CMK (cell line): Measurements from ENCODE around the gene MLXIP.

Experiments used
- DNase-seq: peaks from one replicate; pipeline ENCODE4 v3.0.0-alpha.2; 2010; ENCODE audit warnings: low read depth

The MLXIP gene

GRCh38 chr12:122079532-122080081 is 1.1 kb downstream of the MLXIP start:
- DNase-seq, result no peak

GRCh38 chr12:122080149-122081082 is 1.9 kb downstream of the MLXIP start:
- DNase-seq, result no peak

GRCh38 chr12:122081083-122081696 is 2.6 kb downstream of the MLXIP start:
- no peak for DNase-seq

- peak; percentile 68 for DNase-seq
These were observed 3.2 kb downstream of the MLXIP start for GRCh38 chr12:122081697-122082221.

- no peak for DNase-seq
These were observed 4.2 kb downstream of the MLXIP start for GRCh38 chr12:122082621-122083356.

GRCh38 chr12:122084857-122085405 is 6.4 kb downstream of the MLXIP start:
- DNase-seq, result no peak

- no peak for DNase-seq
These were observed 7.0 kb downstream of the MLXIP start for GRCh38 chr12:122085591-122085990.

GRCh38 chr12:122086116-122086515 is 7.6 kb downstream of the MLXIP start:
- no peak for DNase-seq

GRCh38 chr12:122086641-122087285 is 8.2 kb downstream of the MLXIP start:
- no peak for DNase-seq

- DNase-seq, result no peak
These were observed 9.0 kb downstream of the MLXIP start for GRCh38 chr12:122087431-122088178.

GRCh38 chr12:122088179-122088810 is 9.7 kb downstream of the MLXIP start:
- DNase-seq, result no peak

- no peak for DNase-seq
These were observed 10.5 kb downstream of the MLXIP start for GRCh38 chr12:122089077-122089476.

- no peak for DNase-seq
These were observed 12.4 kb downstream of the MLXIP start for GRCh38 chr12:122090759-122091515.

GRCh38 chr12:122093098-122093883 is 14.7 kb downstream of the MLXIP start:
- no peak for DNase-seq

GRCh38 chr12:122094137-122094734 is 15.7 kb downstream of the MLXIP start:
- no peak for DNase-seq

GRCh38 chr12:122094735-122095631 is 16.4 kb downstream of the MLXIP start:
- DNase-seq, result no peak

GRCh38 chr12:122096014-122096413 is 17.5 kb downstream of the MLXIP start:
- DNase-seq, result no peak
